HCT116 (cell line): Measurements from ENCODE around the gene ITGA1. TPM values are rescaled to one million over a fixed set of nuclear protein-coding genes. Genes with fewer than 3 reads are reported as not detected.

Experiments
- ATAC-seq: fragments of 200-7000 bp; cut with Tn5 transposase; 2 replicates; pipeline ENCODE4 v1.9.1; 2020; ENCODE audit warnings: mild to moderate bottlenecking, moderate library complexity
- BruUV-seq: library from RNA; stranded (reverse); fragments of 400-500 nt; replicated peaks from 2 replicates; lab custom pipeline; 2021; lab: Mats Ljungman, UMichigan
- CTCF ChIA-PET: fragments of 300-600 bp; sonication (Branson Sonifier 250); formaldehyde crosslinking; loops from one replicate; lab custom pipeline; 2021; ENCODE audit warnings: antibody characterized with exemption; lab: Charles Lee
- POLR2A ChIA-PET: fragments of 300-600, 350-600 bp; sonication (Branson Sonifier 250); formaldehyde crosslinking; loops from one replicate; lab custom pipeline; 2021; ENCODE audit warnings: antibody characterized with exemption; lab: Charles Lee
- RAD21 ChIA-PET, 2 experiments: fragments of 300-600 bp; sonication (Branson Sonifier 250); formaldehyde crosslinking; loops; one replicate each; lab custom pipeline; 2023; ENCODE audit warnings: low total read pairs in 2 of 2; ENCODE audit not compliant: uncharacterized antibody in 2 of 2, unreplicated experiment in 2 of 2, low non-redundant PET in 1 of 2; lab: Charles Lee
- DNase-seq: peaks from one replicate; pipeline ENCODE4 v3.0.0-alpha.2; 2010; ENCODE audit warnings: low read depth, low spot score
- H2AFZ ChIP-seq: fragments of 200-600 bp; shearing (Covaris generic), sonication (generic); 2 replicates; pipeline ENCODE4 v1.6.1; 2017; ENCODE audit warnings: low read depth, mixed run types, mixed read lengths, antibody characterized with exemption, low read length; ENCODE audit not compliant: poor library complexity, severe bottlenecking
- H3K27ac ChIP-seq: 2 replicates; pipeline ENCODE4 v1.5.1; 2012; ENCODE audit warnings: low read depth, low read length
- H3K27me3 ChIP-seq: fragments of 200-600 bp; sonication (generic); 2 replicates; pipeline ENCODE4 v1.6.1; 2016; ENCODE audit warnings: mixed run types, low read length, mixed read lengths; ENCODE audit not compliant: insufficient read depth
- H3K36me3 ChIP-seq, 2 experiments: fragments of 200-500 bp in 1 of 2; fragments of 200-600 bp in 1 of 2; sonication (Bioruptor generic) in 1 of 2; sonication (generic) in 1 of 2; 2 replicates each; pipeline versions ENCODE4 v1.5.1 to v1.6.1; 2014 to 2016; ENCODE audit warnings: low read length in 2 of 2, inconsistent platforms in 1 of 2, mixed read lengths in 1 of 2, mixed run types in 1 of 2; ENCODE audit not compliant: insufficient read depth in 2 of 2, control insufficient read depth in 1 of 2
- H3K4me1 ChIP-seq, 2 experiments: fragments of 200-600 bp in 1 of 2; sonication (generic) in 1 of 2; 2 replicates each; pipeline versions ENCODE4 v1.5.1 to v1.6.1; 2012 to 2017; ENCODE audit warnings: low read length in 2 of 2, inconsistent platforms in 1 of 2, mild to moderate bottlenecking in 1 of 2, mixed read lengths in 1 of 2, mixed run types in 1 of 2, moderate library complexity in 1 of 2; ENCODE audit not compliant: insufficient read depth in 2 of 2, control insufficient read depth in 1 of 2
- H3K4me2 ChIP-seq: fragments of 200-600 bp; sonication (generic); 2 replicates; pipeline ENCODE4 v1.6.1; 2017; ENCODE audit warnings: mixed run types, low read length, mixed read lengths
- H3K4me3 ChIP-seq, 2 experiments: fragments of 200-600 bp in 1 of 2; sonication (generic) in 1 of 2; replicated peaks in 1 of 2; 2 replicates each; pipeline ENCODE4 v1.5.1; 2011 to 2016; ENCODE audit warnings: low read length in 2 of 2, control low read depth in 1 of 2, low read depth in 1 of 2, mild to moderate bottlenecking in 1 of 2, mixed read lengths in 1 of 2, mixed run types in 1 of 2
- H3K79me2 ChIP-seq: fragments of 200-600 bp; sonication (generic); 2 replicates; pipeline ENCODE4 v1.6.1; 2017; ENCODE audit warnings: mild to moderate bottlenecking, mixed run types, low read length, moderate library complexity, mixed read lengths; ENCODE audit not compliant: insufficient read depth
- H3K9ac ChIP-seq: fragments of 200-600 bp; sonication (generic); 2 replicates; pipeline ENCODE4 v1.6.1; 2016; ENCODE audit warnings: low read length, mixed read lengths
- H3K9me2 ChIP-seq: fragments of 200-600 bp; sonication (generic), shearing (Covaris generic); 2 replicates; pipeline ENCODE4 v1.6.1; 2017; ENCODE audit warnings: mixed run types, mild to moderate bottlenecking, moderate library complexity; ENCODE audit not compliant: insufficient read depth
- H3K9me3 ChIP-seq, 2 experiments: fragments of 200-500 bp in 1 of 2; fragments of 200-600 bp in 1 of 2; sonication (Bioruptor generic) in 1 of 2; sonication (generic) in 1 of 2; 2 replicates each; pipeline ENCODE4 v1.6.1; 2014 to 2017; ENCODE audit warnings: low read length in 2 of 2, mixed read lengths in 2 of 2, inconsistent platforms in 1 of 2, low read depth in 1 of 2, mild to moderate bottlenecking in 1 of 2, mixed run types in 1 of 2, moderate library complexity in 1 of 2; ENCODE audit not compliant: control insufficient read depth in 1 of 2, insufficient read depth in 1 of 2
- H4K20me1 ChIP-seq: fragments of 200-600 bp; sonication (generic), shearing (Covaris generic); 2 replicates; pipeline ENCODE4 v1.6.1; 2017; ENCODE audit warnings: mixed run types, mild to moderate bottlenecking, moderate library complexity; ENCODE audit not compliant: insufficient read depth
- EGR1 ChIP-seq: IDR thresholded peaks from 2 replicates; pipeline ENCODE4 v1.6.1; 2012; ENCODE audit warnings: low read depth
- EZH2phosphoT487 ChIP-seq: fragments of 200-600 bp; IDR thresholded peaks from 2 replicates; pipeline ENCODE4 v1.6.1; 2018; ENCODE audit warnings: antibody characterized with exemption, borderline replicate concordance
- FOSL1 ChIP-seq: IDR thresholded peaks from 2 replicates; pipeline ENCODE4 v1.6.1; 2012; ENCODE audit warnings: low read depth
- POLR2A ChIP-seq: IDR thresholded peaks from 2 replicates; pipeline ENCODE4 v1.7.0; 2011; ENCODE audit warnings: borderline replicate concordance; ENCODE audit not compliant: insufficient read depth, insufficient read length; ENCODE audit errors: extremely low read depth
- SIN3A ChIP-seq: IDR thresholded peaks from 2 replicates; pipeline ENCODE4 v1.6.1; 2012; ENCODE audit warnings: low read depth
- SP1 ChIP-seq: IDR thresholded peaks from 2 replicates; pipeline ENCODE4 v1.6.1; 2012; ENCODE audit warnings: low read depth
- SRF ChIP-seq: IDR thresholded peaks from 2 replicates; pipeline ENCODE4 v1.6.1; 2012; ENCODE audit warnings: low read depth
- TCF7L2 ChIP-seq: IDR thresholded peaks from 2 replicates; pipeline ENCODE4 v1.7.0; 2011; ENCODE audit warnings: borderline replicate concordance, inconsistent platforms; ENCODE audit not compliant: insufficient read depth, insufficient read length; ENCODE audit errors: extremely low read depth
- ZFX ChIP-seq: fragments of 450-650 bp; IDR thresholded peaks from 2 replicates; pipeline ENCODE4 v1.6.1; 2017
- ZNF274 ChIP-seq: fragments of 200-500 bp; sonication (Bioruptor generic); IDR thresholded peaks from 2 replicates; pipeline ENCODE4 v1.6.1; 2014; ENCODE audit warnings: mild to moderate bottlenecking, low read depth, low read length, inconsistent platforms
- intact Hi-C: fragments of 100-400 bp; cut with micrococcal nuclease; formaldehyde crosslinking; loops from 2 replicates; pipeline ENCODE4 v1.10.0; 2022
- total RNA-seq: library from RNA; stranded (reverse); gene quantifications from one replicate; pipeline ENCODE4 v1.2.1, GENCODE V29; 2021; ENCODE audit not compliant: unreplicated experiment
- TF ChIP-seq, protein P1 (sequence below): IDR thresholded peaks from 2 replicates; pipeline ENCODE4 v1.6.1; 2012
- TF ChIP-seq, protein P2 (sequence below), 3 experiments: fragments of 200-600 bp in 1 of 3; sonication (generic) in 1 of 3; IDR thresholded peaks in 2 of 3; conservative IDR thresholded peaks in 1 of 3; 2 replicates each; pipeline ENCODE4 v1.5.1; 2012 to 2017; ENCODE audit warnings: low read depth in 2 of 3, low read length in 2 of 3, antibody characterized with exemption in 1 of 3, borderline replicate concordance in 1 of 3, control low read depth in 1 of 3, mild to moderate bottlenecking in 1 of 3, mixed read lengths in 1 of 3, mixed run types in 1 of 3, moderate library complexity in 1 of 3; ENCODE audit not compliant: insufficient read depth in 1 of 3
- TF ChIP-seq, protein P3 (sequence below): IDR thresholded peaks from 2 replicates; pipeline ENCODE4 v1.6.1; 2012; ENCODE audit warnings: low read depth

Gene ITGA1
- total RNA-seq, 1 experiment from 2014 or later, result 1.8 TPM

DNA sequence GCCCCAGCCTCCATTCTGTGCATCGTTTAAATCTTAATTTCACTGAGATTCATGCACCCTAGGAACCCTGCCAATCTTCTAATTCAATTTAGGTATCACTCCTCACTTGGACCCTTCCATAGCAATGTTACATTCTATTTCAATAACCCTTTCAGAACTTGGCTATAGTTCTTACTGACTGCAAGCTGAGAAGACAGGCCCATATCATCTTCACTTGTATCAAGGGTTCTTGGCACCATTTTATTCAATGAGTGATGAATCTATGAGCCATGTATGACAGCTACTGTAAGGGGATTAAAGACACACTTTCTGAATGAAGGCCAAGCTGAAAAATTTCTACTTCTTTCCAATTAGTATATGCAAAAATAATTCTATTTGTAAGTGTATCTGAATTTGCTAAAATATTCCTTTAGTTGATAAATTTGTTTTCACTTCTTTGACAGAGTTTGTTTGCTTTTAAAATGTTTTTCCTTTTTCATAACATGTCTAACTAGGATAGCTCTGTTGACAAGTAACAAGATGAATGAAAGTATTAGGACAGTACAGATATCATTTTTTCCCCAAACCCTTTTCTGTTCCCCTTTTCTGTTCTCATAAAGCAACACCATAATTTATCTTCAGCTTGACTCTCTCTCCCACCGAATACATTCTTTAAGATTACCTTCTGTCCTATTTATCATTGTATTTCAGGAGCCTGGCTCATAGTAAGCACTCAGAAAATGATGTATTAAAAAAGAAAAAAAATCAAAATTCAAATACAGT, 211.0 kb downstream of the ITGA1 start:
- H3K27me3 ChIP-seq, result no peaks in the 10 kb centered on the region
- H3K4me2 ChIP-seq, result no peak overlapping the region
- H2AFZ ChIP-seq, result no peak overlapping the region
- POLR2A ChIA-PET, result interaction anchor here (1.2 kb wide), 1 partner anchor 11 kb away, joined by 5 read pairs; no protein-coding TSS in a partner anchor
- intact Hi-C loops, result no loop called here
- H4K20me1 ChIP-seq, result 0 out of 2 replicates have a peak, but pooled peaks cover 4% of the 10 kb centered on the region
- no peaks in the 10 kb centered on the region for H3K9me3 ChIP-seq
- ATAC-seq, result no peak
- no peak overlapping the region for H3K9ac ChIP-seq
- H3K79me2 ChIP-seq, result peaks cover 60% of the 10 kb centered on the region
- H3K4me3 ChIP-seq, result no peak overlapping the region
- H3K27ac ChIP-seq, result no peak overlapping the region
- BruUV-seq, result no TSS peak
- 0 out of 4 replicates have a peak, but pooled peaks cover 0 to 2% of the 10 kb centered on the region in 2 experiments for H3K36me3 ChIP-seq
- CTCF ChIA-PET, result interaction anchor here (1.4 to 1.7 kb wide), 2 partner anchors 11 to 50 kb away, joined by 3 to 6 read pairs; no protein-coding TSS in a partner anchor
- no peak for TF ChIP-seq SIN3A
- TF ChIP-seq, all 23 proteins: peak for 0
- RAD21 ChIA-PET, result no interaction called here
- peaks cover 0 to 2% of the 10 kb centered on the region in 2 experiments; a peak in 1 of 4 replicates for H3K4me1 ChIP-seq
- no peak for DNase-seq
- H3K9me2 ChIP-seq, result no peaks in the 10 kb centered on the region

DNA sequence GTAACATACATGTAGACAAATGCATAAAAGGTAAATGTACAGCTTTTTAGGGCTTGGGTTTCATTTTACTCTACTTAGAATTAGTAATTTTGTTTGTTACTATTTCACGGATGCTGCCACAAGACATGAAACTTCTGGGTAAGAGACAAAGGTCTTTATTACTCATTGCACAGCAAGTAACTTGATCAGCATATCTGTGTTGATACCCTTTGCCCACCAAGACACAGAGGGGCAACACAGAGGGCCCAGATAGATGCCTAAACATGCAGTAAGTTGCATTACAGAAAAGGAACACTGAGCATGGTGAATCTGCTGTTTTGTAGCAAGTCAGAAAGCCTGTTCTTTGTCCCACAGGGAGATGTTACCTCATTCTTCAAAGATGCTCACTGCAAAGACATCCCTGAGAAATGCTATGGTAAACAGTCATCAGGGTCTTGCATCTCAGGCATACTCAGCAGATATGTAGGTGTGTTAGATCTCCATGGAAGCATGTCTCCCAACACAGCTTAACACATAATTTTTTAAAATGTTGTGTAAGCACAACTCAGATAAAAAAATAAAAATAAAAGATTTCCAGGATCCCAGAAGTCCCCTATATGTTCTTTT, 211.7 kb downstream of the ITGA1 start:
- H3K79me2 ChIP-seq, result peaks cover 54% of the 10 kb centered on the region
- H3K36me3 ChIP-seq, result peaks cover 0 to 2% of the 10 kb centered on the region in 2 experiments; a peak in 1 of 4 replicates
- no peak overlapping the region for H3K9ac ChIP-seq
- no TSS peak for BruUV-seq
- intact Hi-C loops, result no loop called here
- H3K4me1 ChIP-seq, result peaks cover 0 to 2% of the 10 kb centered on the region in 2 experiments; a peak in 2 of 4 replicates
- no peaks in the 10 kb centered on the region for H3K9me3 ChIP-seq
- no peak overlapping the region for H3K27ac ChIP-seq
- ATAC-seq, result no peak
- no peak overlapping the region for H3K4me2 ChIP-seq
- POLR2A ChIA-PET, result interaction anchor here (1.2 kb wide), 1 partner anchor 12 kb away, joined by 5 read pairs; no protein-coding TSS in a partner anchor
- no peak overlapping the region for H2AFZ ChIP-seq
- H3K9me2 ChIP-seq, result no peaks in the 10 kb centered on the region
- 0 out of 2 replicates have a peak, but pooled peaks cover 4% of the 10 kb centered on the region for H4K20me1 ChIP-seq
- CTCF ChIA-PET, result no interaction called here
- no peak overlapping the region for H3K4me3 ChIP-seq
- DNase-seq, result no peak
- no peaks in the 10 kb centered on the region for H3K27me3 ChIP-seq
- RAD21 ChIA-PET, result no interaction called here
- TF ChIP-seq SP1, result no peak
- no peak for TF ChIP-seq SRF
- no peak for TF ChIP-seq EZH2phosphoT487
- TF ChIP-seq POLR2A, result no peak
- TF ChIP-seq ZNF274, result no peak
- no peak for TF ChIP-seq FOSL1
- no peak for TF ChIP-seq TCF7L2
- TF ChIP-seq, protein P1, sequence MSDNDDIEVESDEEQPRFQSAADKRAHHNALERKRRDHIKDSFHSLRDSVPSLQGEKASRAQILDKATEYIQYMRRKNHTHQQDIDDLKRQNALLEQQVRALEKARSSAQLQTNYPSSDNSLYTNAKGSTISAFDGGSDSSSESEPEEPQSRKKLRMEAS, result no peak
- TF ChIP-seq, protein P2, sequence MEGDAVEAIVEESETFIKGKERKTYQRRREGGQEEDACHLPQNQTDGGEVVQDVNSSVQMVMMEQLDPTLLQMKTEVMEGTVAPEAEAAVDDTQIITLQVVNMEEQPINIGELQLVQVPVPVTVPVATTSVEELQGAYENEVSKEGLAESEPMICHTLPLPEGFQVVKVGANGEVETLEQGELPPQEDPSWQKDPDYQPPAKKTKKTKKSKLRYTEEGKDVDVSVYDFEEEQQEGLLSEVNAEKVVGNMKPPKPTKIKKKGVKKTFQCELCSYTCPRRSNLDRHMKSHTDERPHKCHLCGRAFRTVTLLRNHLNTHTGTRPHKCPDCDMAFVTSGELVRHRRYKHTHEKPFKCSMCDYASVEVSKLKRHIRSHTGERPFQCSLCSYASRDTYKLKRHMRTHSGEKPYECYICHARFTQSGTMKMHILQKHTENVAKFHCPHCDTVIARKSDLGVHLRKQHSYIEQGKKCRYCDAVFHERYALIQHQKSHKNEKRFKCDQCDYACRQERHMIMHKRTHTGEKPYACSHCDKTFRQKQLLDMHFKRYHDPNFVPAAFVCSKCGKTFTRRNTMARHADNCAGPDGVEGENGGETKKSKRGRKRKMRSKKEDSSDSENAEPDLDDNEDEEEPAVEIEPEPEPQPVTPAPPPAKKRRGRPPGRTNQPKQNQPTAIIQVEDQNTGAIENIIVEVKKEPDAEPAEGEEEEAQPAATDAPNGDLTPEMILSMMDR (IDR thresholded peaks at IDR 0.05 in 2 of 3, conservative IDR thresholded peaks at IDR 0.05 in 1 of 3; ENCODE audit: borderline replicate concordance in 1 of 3, insufficient read depth in 1 of 3, low read depth in 2 of 3, low read length in 2 of 3), result no peak
- no peak for TF ChIP-seq ZFX
- no peak for TF ChIP-seq EGR1
- TF ChIP-seq, protein P3, sequence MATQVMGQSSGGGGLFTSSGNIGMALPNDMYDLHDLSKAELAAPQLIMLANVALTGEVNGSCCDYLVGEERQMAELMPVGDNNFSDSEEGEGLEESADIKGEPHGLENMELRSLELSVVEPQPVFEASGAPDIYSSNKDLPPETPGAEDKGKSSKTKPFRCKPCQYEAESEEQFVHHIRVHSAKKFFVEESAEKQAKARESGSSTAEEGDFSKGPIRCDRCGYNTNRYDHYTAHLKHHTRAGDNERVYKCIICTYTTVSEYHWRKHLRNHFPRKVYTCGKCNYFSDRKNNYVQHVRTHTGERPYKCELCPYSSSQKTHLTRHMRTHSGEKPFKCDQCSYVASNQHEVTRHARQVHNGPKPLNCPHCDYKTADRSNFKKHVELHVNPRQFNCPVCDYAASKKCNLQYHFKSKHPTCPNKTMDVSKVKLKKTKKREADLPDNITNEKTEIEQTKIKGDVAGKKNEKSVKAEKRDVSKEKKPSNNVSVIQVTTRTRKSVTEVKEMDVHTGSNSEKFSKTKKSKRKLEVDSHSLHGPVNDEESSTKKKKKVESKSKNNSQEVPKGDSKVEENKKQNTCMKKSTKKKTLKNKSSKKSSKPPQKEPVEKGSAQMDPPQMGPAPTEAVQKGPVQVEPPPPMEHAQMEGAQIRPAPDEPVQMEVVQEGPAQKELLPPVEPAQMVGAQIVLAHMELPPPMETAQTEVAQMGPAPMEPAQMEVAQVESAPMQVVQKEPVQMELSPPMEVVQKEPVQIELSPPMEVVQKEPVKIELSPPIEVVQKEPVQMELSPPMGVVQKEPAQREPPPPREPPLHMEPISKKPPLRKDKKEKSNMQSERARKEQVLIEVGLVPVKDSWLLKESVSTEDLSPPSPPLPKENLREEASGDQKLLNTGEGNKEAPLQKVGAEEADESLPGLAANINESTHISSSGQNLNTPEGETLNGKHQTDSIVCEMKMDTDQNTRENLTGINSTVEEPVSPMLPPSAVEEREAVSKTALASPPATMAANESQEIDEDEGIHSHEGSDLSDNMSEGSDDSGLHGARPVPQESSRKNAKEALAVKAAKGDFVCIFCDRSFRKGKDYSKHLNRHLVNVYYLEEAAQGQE, result no peak
